ENCODE measurements around the gene DENND1A. TPM values are rescaled to one million over a fixed set of nuclear protein-coding genes. Genes with fewer than 3 reads are reported as not detected.

The DENND1A gene
- total RNA-seq, 1 donor from 2014 or later: 48.1 TPM

GRCh38 chr9:123682746-123683145 lies 247.2 kb downstream of the DENND1A start:
- Histone ChIP-seq H3K4me1 (peaks cover 13% of the 10 kb centered on the region), H3K79me2 (ENCODE audit: low read depth) (no peaks in the 10 kb centered on the region), H3K36me3 (no peaks in the 10 kb centered on the region), H2AFZ (replicated peaks) (no peak overlapping the region), H4K20me1 (ENCODE audit: low read depth) (peaks cover 9% of the 10 kb centered on the region), H3K27ac (no peak overlapping the region), H3K4me2 (no peak overlapping the region), H3F3A (ENCODE audit: low read depth) (no peaks in the 10 kb centered on the region), H3K9ac (no peak overlapping the region), H3K4me3 (no peak overlapping the region), H3K27me3 (no peaks in the 10 kb centered on the region), H3K9me3 (ENCODE audit: low read depth) (no peaks in the 10 kb centered on the region)
- no peak overlapping the region for H3K4me3 Mint-ChIP-seq
- peaks cover 8% of the 10 kb centered on the region for H3K36me3 Mint-ChIP-seq
- TF ChIP-seq CTCF (IDR thresholded peaks at IDR 0.05): no peak
- no peak for TF ChIP-seq EZH2phosphoT487 (IDR thresholded peaks at IDR 0.05)
- TF ChIP-seq EZH2 (IDR thresholded peaks at IDR 0.05): no peak
- DNase-seq (ENCODE audit: low spot score): no peak
- peaks cover under 1% of the 10 kb centered on the region for H3K27me3 Mint-ChIP-seq (ENCODE audit: insufficient read depth, low read depth)
- H3K27ac Mint-ChIP-seq: no peak overlapping the region
- H3K4me1 Mint-ChIP-seq: peaks cover 20% of the 10 kb centered on the region
- H3K9me3 Mint-ChIP-seq: peaks cover 16% of the 10 kb centered on the region

- no peak overlapping the region for H3K27ac ChIP-seq
- H3K9me3 ChIP-seq (ENCODE audit: low read depth): no peaks in the 10 kb centered on the region
- no peaks in the 10 kb centered on the region for H3K79me2 ChIP-seq (ENCODE audit: low read depth)
- no peaks in the 10 kb centered on the region for H3F3A ChIP-seq (ENCODE audit: low read depth)
- H3K9me3 Mint-ChIP-seq: peaks cover 16% of the 10 kb centered on the region
- no peak overlapping the region for H3K9ac ChIP-seq
- H3K4me3 Mint-ChIP-seq: no peak overlapping the region
- no peak for DNase-seq (ENCODE audit: low spot score)
- H3K4me3 ChIP-seq: no peak overlapping the region
- H3K36me3 ChIP-seq: peaks cover 3% of the 10 kb centered on the region
- H3K27me3 Mint-ChIP-seq (ENCODE audit: insufficient read depth, low read depth): peaks cover 6% of the 10 kb centered on the region
- no peak overlapping the region for H3K4me2 ChIP-seq
- H3K4me1 Mint-ChIP-seq: peaks cover 15% of the 10 kb centered on the region
- TF ChIP-seq CTCF (IDR thresholded peaks at IDR 0.05): no peak
- TF ChIP-seq EZH2phosphoT487 (IDR thresholded peaks at IDR 0.05): no peak
- no peak for TF ChIP-seq EZH2 (IDR thresholded peaks at IDR 0.05)
- H4K20me1 ChIP-seq (ENCODE audit: low read depth): peaks cover 5% of the 10 kb centered on the region
- H3K27ac Mint-ChIP-seq: no peak overlapping the region
- H3K36me3 Mint-ChIP-seq: peaks cover 8% of the 10 kb centered on the region
- H2AFZ ChIP-seq (replicated peaks): no peak overlapping the region
- peaks cover 7% of the 10 kb centered on the region for H3K4me1 ChIP-seq
- no peaks in the 10 kb centered on the region for H3K27me3 ChIP-seq
These were observed 249.6 kb downstream of the DENND1A start for GRCh38 chr9:123680352-123680751.

GRCh38 chr9:123679330-123679987 lies 250.5 kb downstream of the DENND1A start:
- H3K36me3 ChIP-seq: peaks cover 3% of the 10 kb centered on the region
- no peak overlapping the region for H3K9ac ChIP-seq
- no peak overlapping the region for H3K4me3 ChIP-seq
- H3K27ac ChIP-seq: no peak overlapping the region
- peaks cover 16% of the 10 kb centered on the region for H3K9me3 Mint-ChIP-seq
- no peak overlapping the region for H3K4me2 ChIP-seq
- H3K36me3 Mint-ChIP-seq: peaks cover 8% of the 10 kb centered on the region
- H3K9me3 ChIP-seq (ENCODE audit: low read depth): no peaks in the 10 kb centered on the region
- DNase-seq (ENCODE audit: low spot score): no peak
- H4K20me1 ChIP-seq (ENCODE audit: low read depth): peaks cover 5% of the 10 kb centered on the region
- H3K4me1 ChIP-seq: peaks cover 7% of the 10 kb centered on the region
- H3K27ac Mint-ChIP-seq: no peak overlapping the region
- no peaks in the 10 kb centered on the region for H3K79me2 ChIP-seq (ENCODE audit: low read depth)
- H3K4me1 Mint-ChIP-seq: peaks cover 15% of the 10 kb centered on the region
- no peaks in the 10 kb centered on the region for H3K27me3 ChIP-seq
- H3F3A ChIP-seq (ENCODE audit: low read depth): no peaks in the 10 kb centered on the region
- H2AFZ ChIP-seq (replicated peaks): no peak overlapping the region
- no peak overlapping the region for H3K4me3 Mint-ChIP-seq
- TF ChIP-seq CTCF (IDR thresholded peaks at IDR 0.05) (no peak), EZH2phosphoT487 (IDR thresholded peaks at IDR 0.05) (no peak), EZH2 (IDR thresholded peaks at IDR 0.05) (no peak)
- peaks cover 6% of the 10 kb centered on the region for H3K27me3 Mint-ChIP-seq (ENCODE audit: insufficient read depth, low read depth)
